ENCODE data around the gene TTYH2.
"Not testable (repeated sequence)": the region's sequence is repeated elsewhere in the genome, so short reads cannot be mapped to it uniquely, and the experiment has no call there.

TTYH2 gene

GRCh38 chr17:74212913-74213791 lies at the start of gene TTYH2:
TTYH2 (plus strand) TSS chr17:74213571; CDS start chr17:74213588, 17 bp downstream.
- peak; percentile 39 to 62 for DNase-seq (ENCODE audit: low read depth in 1 of 2, low spot score in 1 of 2)

- no peak for DNase-seq (ENCODE audit: low read depth in 1 of 2, low spot score in 1 of 2)
These were observed 49.5 kb upstream of the TTYH2 start for GRCh38 chr17:74163836-74164235.

- no peak for DNase-seq (ENCODE audit: low read depth in 1 of 2, low spot score in 1 of 2)
These were observed 48.8 kb upstream of the TTYH2 start for GRCh38 chr17:74164446-74165045.

GRCh38 chr17:74165797-74166365 lies 47.5 kb upstream of the TTYH2 start:
- no peak for DNase-seq (ENCODE audit: low read depth in 1 of 2, low spot score in 1 of 2)

GRCh38 chr17:74170924-74171323 lies 42.4 kb upstream of the TTYH2 start:
- DNase-seq (ENCODE audit: low read depth in 1 of 2, low spot score in 1 of 2): no peak

- no peak for DNase-seq (ENCODE audit: low read depth in 1 of 2, low spot score in 1 of 2)
These were observed 40.7 kb upstream of the TTYH2 start for GRCh38 chr17:74172700-74173099.

- DNase-seq (ENCODE audit: low read depth in 1 of 2, low spot score in 1 of 2): no peak
These were observed 36.8 kb upstream of the TTYH2 start for GRCh38 chr17:74176546-74177001.

- DNase-seq (ENCODE audit: low read depth in 1 of 2, low spot score in 1 of 2): no peak
These were observed 36.3 kb upstream of the TTYH2 start for GRCh38 chr17:74177018-74177450.

GRCh38 chr17:74179576-74179975 lies 33.8 kb upstream of the TTYH2 start:
- DNase-seq (ENCODE audit: low read depth in 1 of 2, low spot score in 1 of 2): no peak

GRCh38 chr17:74180336-74180735 lies 33.0 kb upstream of the TTYH2 start:
- DNase-seq (ENCODE audit: low read depth in 1 of 2, low spot score in 1 of 2): no peak

GRCh38 chr17:74181341-74181740 lies 32.0 kb upstream of the TTYH2 start:
- no peak for DNase-seq (ENCODE audit: low read depth in 1 of 2, low spot score in 1 of 2)

- DNase-seq (ENCODE audit: low read depth in 1 of 2, low spot score in 1 of 2): no peak
These were observed 31.2 kb upstream of the TTYH2 start for GRCh38 chr17:74182041-74182723.

GRCh38 chr17:74183411-74183810 lies 30.0 kb upstream of the TTYH2 start:
- no peak for DNase-seq (ENCODE audit: low read depth in 1 of 2, low spot score in 1 of 2)

- DNase-seq (ENCODE audit: low read depth in 1 of 2, low spot score in 1 of 2): no peak
These were observed 27.7 kb upstream of the TTYH2 start for GRCh38 chr17:74185571-74186185.

GRCh38 chr17:74186498-74186897 lies 26.9 kb upstream of the TTYH2 start:
- no peak for DNase-seq (ENCODE audit: low read depth in 1 of 2, low spot score in 1 of 2)

GRCh38 chr17:74187761-74188160 lies 25.6 kb upstream of the TTYH2 start:
- DNase-seq (ENCODE audit: low read depth in 1 of 2, low spot score in 1 of 2): no peak

- DNase-seq (ENCODE audit: low read depth in 1 of 2, low spot score in 1 of 2): not testable (repeated sequence)
These were observed 24.7 kb upstream of the TTYH2 start for GRCh38 chr17:74188687-74189086.

- no peak for DNase-seq (ENCODE audit: low read depth in 1 of 2, low spot score in 1 of 2)
These were observed 23.2 kb upstream of the TTYH2 start for GRCh38 chr17:74190154-74190553.

- DNase-seq (ENCODE audit: low read depth in 1 of 2, low spot score in 1 of 2): no peak
These were observed 22.5 kb upstream of the TTYH2 start for GRCh38 chr17:74190807-74191406.

GRCh38 chr17:74192950-74193781 lies 20.2 kb upstream of the TTYH2 start:
- no peak for DNase-seq (ENCODE audit: low read depth in 1 of 2, low spot score in 1 of 2)

Measured in activated T-helper 1 cell treated with anti-CD3 and anti-CD28 coated beads, Interleukin-2, amount 50 U/mL, for 16 hours (primary cell).